Skin of body (tissue), 2 donors: ENCODE results near the gene DBI. TPM values are rescaled to one million over a fixed set of nuclear protein-coding genes. Genes with fewer than 3 reads are reported as not detected.
"Not testable (repeated sequence)": the region's sequence is repeated elsewhere in the genome, so short reads cannot be mapped to it uniquely, and the experiment has no call there.

ENCODE experiments used
- DNase-seq: peaks from one replicate; lab custom pipeline; 2025; lab: John Stamatoyannopoulos, UW
- total RNA-seq: library from RNA; depleted of rRNA; stranded (reverse); fragments of >200 nt; gene quantifications from one replicate; pipeline ENCODE4 v1.2.3, GENCODE V29; 2014

DBI gene
- total RNA-seq, 1 donor from 2014 or later, result 169 TPM

- DNase-seq, result no peak
Measured at GRCh38 chr2:119365436-119365835, 1.3 kb upstream of the DBI start.

GRCh38 chr2:119366161-119366648 lies 572 bp upstream of the DBI start:
- DNase-seq, result peak; percentile 38

- no peak for DNase-seq
Measured at GRCh38 chr2:119367472-119368099, 809 bp downstream of the DBI start.

- no peak for DNase-seq
Measured at GRCh38 chr2:119369845-119370244, 3.1 kb downstream of the DBI start.

GRCh38 chr2:119371111-119371510 lies 4.3 kb downstream of the DBI start:
- DNase-seq, result no peak

GRCh38 chr2:119372778-119373568 lies 6.2 kb downstream of the DBI start:
- no peak for DNase-seq

- not testable (repeated sequence) for DNase-seq
Measured at GRCh38 chr2:119373907-119374745, 7.3 kb downstream of the DBI start.

GRCh38 chr2:119376406-119376805 lies 9.6 kb downstream of the DBI start:
- not testable (repeated sequence) for DNase-seq

GRCh38 chr2:119376810-119377209 lies 10.0 kb downstream of the DBI start:
- DNase-seq, result no peak

- DNase-seq, result no peak
Measured at GRCh38 chr2:119377294-119377992, 10.7 kb downstream of the DBI start.

GRCh38 chr2:119377993-119378345 lies 11.2 kb downstream of the DBI start:
- no peak for DNase-seq

GRCh38 chr2:119378566-119378965 lies 11.8 kb downstream of the DBI start:
- no peak for DNase-seq

GRCh38 chr2:119383410-119384140 lies 16.8 kb downstream of the DBI start:
- peak; percentile 46 for DNase-seq

GRCh38 chr2:119384971-119385370 lies 18.2 kb downstream of the DBI start:
- DNase-seq, result no peak

- no peak for DNase-seq
Measured at GRCh38 chr2:119385466-119385865, 18.7 kb downstream of the DBI start.

- peak; percentile 80 for DNase-seq
Measured at GRCh38 chr2:119387381-119388129, 20.8 kb downstream of the DBI start.

GRCh38 chr2:119389615-119390306 lies 23.0 kb downstream of the DBI start:
- DNase-seq, result peak; percentile 46

GRCh38 chr2:119393971-119394748 lies 27.4 kb downstream of the DBI start:
- no peak for DNase-seq

GRCh38 chr2:119397196-119397595 lies 30.4 kb downstream of the DBI start:
- DNase-seq, result no peak
